GM21381 (cell line): ENCODE measurements around the gene RBM42.

ENCODE experiments used
- ATAC-seq: cut with Tn5 transposase; IDR thresholded peaks from one replicate; pipeline ENCODE4 v1.9.1; 2021; ENCODE audit warnings: mild to moderate bottlenecking, moderate library complexity; ENCODE audit not compliant: unreplicated experiment

RBM42 gene

DNA sequence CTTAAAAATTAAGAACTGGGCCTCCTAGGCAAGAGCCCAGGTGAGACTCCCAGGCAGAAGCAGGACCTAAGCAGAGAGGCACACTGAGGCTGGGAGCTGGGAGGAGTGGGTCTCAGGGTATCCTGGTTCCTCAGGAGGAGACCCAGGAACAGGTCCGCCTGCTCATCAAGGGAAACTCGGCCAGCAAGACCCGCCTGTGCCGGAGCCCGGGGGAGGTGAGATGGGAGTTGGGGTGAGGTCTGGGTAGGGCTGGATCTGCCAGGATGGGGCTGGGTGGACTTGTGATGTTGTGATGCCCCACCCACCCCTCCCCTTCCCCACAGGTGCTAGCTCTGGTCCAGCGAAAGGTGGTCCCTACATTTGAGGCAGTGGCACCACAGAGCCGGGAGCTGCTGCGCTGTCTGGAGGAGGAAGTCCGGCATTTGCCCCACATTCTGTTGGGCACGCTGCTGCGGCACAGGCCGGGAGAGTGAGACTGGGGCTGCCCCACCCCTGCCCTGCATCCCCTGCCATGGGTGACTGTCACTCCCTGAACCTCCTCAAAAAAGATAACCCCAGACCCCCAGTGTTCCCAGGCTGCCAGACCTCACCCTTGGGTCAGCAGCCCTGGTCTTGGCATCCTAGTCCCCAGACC, 9.4 kb upstream of the RBM42 start:
- no peak for ATAC-seq

DNA sequence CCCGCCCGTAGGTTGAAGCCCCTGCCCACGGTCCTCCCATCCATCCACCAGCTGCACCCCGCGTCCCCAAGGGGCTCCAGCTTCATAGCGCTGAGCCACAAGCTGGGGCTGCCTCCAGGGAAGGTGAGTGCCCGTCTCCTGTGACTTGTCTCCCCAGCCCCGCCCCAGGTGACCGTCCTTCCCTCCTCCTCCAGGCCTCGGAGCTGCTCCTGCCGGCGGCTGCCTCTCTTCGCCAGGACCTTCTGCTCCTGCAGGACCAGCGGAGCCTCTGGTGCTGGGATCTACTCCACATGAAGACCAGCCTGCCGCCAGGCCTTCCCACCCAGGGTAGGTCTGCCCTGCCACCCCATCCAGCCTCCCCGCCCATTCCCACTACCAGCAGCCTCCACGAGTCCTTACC, 8.8 kb upstream of the RBM42 start:
- no peak for ATAC-seq

DNA sequence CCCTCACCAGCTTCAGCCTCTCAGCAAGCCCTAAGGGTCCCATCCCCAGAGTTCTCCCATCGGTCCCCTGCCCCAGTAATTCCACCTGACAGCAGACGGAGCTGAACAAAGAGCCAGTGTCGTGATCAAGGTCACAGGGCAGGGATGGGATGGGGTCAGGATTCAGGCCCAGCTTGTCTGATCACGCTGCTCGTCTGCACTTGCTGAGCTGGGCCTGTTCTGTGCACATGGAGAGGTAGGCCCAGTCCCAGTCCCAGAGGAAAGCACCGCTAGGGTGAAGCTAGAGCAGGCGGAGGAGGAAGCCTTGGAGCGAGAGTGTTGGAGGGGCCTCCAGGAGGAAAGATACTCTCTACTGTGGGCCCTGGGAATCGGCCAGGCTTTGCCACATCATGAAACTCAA, 7.1 kb upstream of the RBM42 start:
- ATAC-seq = no peak

DNA sequence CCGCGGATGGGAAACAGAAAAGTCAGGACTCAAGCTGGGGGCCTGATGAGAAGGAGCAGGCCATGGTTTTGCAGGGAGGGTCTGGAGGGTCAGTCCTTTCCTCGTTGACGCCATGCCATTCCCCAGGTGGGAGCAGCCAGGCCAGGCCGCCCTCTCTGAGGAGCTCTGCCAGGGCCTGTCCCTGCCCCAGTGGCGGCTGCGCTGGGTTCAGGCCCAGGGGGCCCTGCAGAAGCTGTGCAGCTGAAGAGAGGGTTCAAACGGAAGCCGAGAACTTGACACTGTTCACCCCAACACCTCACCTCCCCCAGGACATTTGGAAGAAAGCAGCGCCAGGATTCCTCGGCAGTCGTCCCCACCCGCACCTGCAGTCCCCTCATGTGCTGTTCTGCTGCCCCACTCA, 6.1 kb upstream of the RBM42 start:
- no peak for ATAC-seq

DNA sequence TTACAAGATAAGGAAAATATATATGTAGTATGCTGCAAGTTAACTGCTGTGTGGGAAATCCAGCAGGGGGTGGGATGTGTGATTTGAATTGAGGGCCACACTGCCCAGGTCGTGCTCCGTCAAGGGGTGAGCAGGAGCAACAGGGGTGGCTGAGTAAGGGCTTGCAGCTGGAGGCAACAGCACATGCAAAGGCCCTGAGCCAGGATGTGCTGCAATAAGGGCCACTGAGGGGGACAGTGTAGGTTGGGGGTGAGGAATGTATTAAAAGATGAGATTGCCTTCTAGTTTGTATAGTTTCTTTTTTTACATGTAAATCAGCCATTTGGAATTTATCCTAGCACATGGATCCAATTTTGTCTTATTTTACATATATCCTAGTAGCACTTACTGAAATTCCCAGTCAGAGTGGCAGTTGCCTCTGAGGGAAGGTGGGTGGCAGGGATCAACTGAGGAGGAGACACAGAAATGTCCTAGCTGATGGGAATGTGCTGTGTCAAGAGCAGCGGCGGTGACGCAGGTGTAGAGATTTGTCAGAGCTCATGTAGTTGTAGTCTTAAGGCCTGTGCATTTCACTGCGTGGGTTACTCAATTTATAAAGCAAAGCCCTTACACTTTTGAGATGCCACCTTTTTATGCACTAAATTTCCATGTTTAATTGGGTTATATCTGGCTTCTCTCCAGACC, 5.4 kb upstream of the RBM42 start:
- no peak for ATAC-seq

DNA sequence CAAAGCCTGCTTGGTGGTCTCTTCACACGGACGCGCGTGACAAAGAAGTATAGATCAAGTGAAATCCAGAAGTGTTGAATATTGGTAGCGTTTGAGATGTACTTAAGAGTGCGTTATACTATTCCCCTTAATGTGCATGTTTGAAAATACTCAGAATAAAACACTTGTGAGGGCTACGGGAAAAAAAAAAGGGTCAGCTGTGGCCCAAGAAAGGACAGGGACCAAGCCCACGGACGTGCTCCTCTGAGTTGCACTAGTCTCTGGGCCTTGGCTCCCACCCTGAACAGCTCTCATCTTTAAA, 622 bp upstream of the RBM42 start:
- no peak for ATAC-seq

DNA sequence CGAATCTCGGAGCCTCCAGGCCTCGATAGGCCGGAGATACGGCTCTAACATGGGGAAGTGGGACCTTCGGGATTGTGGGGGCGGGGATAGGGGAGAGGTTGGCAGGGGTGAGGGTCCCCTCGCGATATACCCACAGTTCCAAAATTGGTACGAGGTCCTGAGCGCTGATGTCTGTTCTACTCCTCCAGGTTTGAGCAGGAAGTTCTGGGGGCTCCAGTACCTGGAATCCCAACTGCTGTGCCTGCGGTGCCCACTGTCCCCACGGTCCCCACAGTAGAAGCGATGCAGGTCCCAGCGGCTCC, 447 bp downstream of the RBM42 start:
- no peak for ATAC-seq

DNA sequence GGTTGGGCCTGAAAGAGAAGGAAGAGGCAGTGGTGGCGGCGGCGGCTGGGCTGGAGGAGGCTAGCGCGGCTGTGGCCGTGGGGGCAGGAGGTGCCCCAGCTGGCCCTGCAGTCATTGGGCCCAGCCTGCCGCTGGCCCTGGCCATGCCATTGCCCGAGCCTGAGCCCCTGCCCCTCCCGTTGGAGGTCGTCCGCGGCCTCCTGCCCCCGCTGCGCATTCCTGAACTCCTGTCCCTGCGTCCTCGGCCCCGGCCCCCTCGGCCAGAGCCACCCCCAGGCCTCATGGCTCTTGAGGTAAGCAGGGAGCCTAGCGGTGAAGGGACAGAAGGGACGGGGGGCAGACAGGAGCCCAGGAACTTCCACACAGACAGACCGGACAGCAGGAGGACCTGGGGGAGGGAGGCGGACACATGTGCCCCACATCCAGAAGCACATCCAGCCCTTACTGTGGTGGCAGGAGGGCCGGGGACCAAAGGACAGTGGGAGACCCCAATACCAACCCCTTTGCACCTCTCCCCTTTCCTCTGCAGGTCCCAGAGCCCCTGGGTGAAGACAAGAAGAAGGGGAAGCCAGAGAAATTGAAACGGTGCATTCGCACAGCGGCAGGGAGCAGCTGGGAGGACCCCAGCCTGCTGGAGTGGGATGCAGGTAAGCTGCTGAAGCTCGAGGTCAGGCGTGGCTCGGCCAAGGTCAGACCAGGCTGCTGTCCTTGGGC, 5.0 kb downstream of the RBM42 start:
- ATAC-seq = no peak

DNA sequence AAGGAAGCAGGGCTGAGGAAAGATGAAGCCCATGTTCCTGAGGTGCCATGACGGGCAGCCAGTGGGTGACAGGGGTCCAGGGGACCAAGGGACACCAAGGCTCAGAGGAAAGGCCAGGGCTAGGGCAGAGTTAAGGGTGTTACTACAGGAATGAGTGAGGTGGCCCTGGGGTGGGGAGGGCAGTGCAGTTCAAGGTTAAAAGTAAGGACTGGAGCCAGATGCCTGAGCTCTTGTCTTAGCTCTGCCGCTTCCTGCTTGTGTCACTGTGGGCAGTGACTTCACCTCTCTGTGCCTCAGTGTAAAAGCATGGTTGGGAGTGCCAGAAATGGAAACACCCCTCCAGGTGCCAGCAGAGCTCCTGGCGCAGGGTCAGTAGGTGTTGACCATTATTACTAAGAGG, 7.8 kb downstream of the RBM42 start:
- no peak for ATAC-seq

DNA sequence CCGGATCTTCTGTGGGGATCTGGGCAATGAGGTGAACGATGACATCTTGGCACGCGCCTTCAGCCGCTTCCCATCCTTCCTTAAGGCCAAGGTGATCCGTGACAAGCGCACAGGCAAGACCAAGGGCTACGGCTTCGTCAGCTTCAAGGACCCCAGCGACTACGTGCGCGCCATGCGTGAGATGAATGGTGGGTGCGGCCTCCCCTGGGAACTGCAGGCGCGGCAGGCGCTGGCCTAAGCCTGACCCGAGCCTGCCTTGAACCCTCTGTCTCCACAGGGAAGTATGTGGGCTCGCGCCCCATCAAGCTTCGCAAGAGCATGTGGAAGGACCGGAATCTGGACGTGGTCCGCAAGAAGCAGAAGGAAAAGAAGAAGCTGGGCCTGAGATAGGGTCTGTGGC, 8.3 kb downstream of the RBM42 start:
- ATAC-seq = no peak

DNA sequence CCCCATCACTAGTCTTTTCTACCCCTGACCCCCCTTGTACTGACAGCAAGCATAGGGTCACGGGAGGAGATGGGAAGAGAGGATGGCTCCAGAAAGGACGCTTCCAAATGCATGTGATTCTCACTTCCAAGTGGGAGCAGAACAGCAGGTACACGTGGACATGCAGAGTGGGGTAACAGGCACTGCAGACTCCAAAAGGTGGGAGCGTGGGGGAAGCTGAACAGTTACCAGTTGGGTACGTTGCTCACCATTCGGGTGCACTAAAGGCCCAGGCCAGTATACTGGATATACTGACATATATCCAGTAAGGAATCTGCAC, 10.4 kb downstream of the RBM42 start:
- ATAC-seq = no peak

DNA sequence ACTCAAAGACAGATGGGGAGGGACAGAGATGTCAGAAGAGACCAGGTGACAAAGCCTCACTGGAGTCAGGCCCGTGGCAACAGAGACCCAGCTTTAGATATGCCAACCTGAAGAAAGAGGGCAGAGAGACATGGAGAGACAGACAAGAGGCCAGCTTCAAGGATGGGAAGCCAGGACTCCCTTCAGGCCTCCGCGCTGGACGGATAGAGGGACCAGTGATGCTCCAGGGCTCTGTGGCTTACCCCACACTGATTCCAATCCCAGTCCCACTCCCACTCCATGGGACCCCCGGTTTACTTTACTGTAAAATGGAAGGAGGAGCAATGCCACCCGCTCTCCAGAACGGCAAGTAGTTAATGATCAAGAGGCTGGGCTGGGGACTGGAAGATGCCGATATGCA, 11.0 kb downstream of the RBM42 start:
- ATAC-seq = no peak

DNA sequence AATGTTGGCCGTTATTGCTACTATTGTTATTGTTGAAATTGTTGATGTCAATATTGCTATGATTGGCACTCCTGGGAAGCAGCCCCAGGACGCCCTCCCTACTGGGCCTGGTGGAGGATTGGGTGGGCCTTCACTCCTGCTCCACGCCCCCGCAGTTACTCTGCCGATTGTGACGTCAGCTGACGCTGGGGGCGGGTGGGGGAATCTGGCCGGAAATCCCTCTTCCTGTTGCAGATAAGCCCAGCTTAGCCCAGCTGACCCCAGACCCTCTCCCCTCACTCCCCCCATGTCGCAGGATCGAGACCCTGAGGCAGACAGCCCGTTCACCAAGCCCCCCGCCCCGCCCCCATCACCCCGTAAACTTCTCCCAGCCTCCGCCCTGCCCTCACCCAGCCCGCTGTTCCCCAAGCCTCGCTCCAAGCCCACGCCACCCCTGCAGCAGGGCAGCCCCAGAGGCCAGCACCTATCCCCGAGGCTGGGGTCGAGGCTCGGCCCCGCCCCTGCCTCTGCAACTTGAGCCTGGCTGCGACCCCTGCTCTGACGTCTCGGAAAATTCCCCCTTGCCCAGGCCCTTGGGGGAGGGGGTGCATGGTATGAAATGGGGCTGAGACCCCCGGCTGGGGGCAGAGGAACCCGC, 12.8 kb downstream of the RBM42 start, which contains the start of gene ETV2:
Gene ETV2, plus strand, starts transcription at position 231 of the 637 bp plus-strand sequence. CDS start 716 bp downstream, outside the sequence.
- no peak for ATAC-seq

DNA sequence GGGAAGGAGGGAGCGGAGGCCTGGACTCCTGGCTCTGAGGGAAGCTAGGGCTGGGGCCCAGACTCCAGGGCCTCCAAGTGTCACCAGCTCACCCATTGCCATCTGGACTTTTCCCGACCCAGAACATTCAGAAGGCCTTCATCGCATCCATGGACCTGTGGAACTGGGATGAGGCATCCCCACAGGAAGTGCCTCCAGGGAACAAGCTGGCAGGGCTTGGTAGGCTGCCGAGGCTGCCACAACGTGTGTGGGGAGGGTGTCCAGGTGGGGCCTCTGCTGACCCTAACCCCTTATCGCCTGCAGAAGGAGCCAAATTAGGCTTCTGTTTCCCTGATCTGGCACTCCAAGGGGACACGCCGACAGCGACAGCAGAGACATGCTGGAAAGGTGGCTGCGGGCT, 13.5 kb downstream of the RBM42 start:
- ATAC-seq = no peak

DNA sequence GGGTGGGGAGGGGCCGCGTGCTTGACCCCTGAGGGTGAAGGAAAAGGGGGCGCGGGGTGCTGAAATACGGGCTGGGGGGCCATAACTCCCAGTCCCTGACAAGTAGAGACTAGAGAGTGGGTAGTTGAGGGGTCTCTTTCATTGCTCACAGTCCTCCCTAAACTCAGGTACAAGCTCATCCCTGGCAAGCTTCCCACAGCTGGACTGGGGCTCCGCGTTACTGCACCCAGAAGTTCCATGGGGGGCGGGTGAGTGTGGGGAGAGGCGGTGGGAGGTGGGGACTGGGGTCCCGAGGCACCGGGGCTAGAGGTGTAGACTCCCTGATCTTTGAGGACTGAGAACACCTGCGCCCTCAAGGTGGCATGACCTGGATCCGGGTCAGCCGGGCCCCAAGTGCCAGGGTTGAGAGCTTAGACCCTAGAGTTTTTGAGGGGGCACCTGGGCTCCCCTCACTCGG, 14.0 kb downstream of the RBM42 start:
- ATAC-seq = no peak

DNA sequence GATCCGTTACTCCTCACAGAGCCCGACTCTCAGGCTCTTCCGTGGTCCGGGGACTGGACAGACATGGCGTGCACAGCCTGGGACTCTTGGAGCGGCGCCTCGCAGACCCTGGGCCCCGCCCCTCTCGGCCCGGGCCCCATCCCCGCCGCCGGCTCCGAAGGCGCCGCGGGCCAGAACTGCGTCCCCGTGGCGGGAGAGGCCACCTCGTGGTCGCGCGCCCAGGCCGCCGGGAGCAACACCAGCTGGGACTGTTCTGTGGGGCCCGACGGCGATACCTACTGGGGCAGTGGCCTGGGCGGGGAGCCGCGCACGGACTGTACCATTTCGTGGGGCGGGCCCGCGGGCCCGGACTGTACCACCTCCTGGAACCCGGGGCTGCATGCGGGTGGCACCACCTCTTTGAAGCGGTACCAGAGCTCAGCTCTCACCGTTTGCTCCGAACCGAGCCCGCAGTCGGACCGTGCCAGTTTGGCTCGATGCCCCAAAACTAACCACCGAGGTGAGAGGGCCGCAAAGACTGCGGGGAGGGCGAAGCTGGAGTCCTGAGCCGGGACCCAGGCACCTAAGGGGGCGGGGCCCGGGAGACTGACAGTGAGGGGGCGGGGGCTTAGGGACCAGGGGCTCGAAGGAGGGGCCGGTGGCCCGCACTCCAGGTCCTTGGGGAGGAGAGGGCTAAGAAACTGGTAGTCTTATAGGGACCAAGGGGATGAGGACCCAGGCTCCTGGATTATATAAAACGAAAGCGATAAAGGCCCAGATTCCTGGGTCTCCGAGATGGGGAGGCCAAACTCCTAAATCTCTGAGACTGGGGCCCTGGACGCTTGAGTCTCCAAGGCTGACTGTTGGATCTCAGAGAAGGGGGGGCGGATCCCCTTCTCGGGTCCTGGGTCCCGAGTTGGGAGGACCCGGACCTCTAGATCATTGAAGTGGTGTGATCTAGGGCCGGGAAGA, 14.7 kb downstream of the RBM42 start:
- ATAC-seq = peak; percentile 43

DNA sequence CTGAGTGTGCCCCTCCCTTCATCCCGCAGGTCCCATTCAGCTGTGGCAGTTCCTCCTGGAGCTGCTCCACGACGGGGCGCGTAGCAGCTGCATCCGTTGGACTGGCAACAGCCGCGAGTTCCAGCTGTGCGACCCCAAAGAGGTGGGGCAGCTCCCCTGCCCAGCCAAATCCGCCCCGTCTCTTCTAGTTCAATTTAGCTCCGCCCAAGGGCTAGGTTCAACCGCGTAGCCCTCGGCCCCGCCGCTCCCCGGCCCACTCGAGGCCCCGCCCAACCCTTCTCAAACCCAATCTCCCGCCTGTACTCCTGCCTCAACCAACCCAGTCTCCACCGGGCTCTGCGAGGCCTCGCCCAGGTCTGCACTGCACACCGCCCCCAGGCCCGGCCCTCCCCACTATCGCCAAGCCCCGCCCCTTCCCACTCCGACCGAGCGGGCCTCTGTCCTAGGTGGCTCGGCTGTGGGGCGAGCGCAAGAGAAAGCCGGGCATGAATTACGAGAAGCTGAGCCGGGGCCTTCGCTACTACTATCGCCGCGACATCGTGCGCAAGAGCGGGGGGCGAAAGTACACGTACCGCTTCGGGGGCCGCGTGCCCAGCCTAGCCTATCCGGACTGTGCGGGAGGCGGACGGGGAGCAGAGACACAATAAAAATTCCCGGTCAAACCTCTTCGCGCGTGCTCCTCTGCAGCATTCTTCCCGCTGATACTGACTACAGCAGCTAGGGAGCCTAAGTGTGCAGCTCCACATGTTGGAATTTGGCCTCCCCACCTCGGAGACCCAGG, 15.6 kb downstream of the RBM42 start:
- peak; percentile 66 for ATAC-seq

DNA sequence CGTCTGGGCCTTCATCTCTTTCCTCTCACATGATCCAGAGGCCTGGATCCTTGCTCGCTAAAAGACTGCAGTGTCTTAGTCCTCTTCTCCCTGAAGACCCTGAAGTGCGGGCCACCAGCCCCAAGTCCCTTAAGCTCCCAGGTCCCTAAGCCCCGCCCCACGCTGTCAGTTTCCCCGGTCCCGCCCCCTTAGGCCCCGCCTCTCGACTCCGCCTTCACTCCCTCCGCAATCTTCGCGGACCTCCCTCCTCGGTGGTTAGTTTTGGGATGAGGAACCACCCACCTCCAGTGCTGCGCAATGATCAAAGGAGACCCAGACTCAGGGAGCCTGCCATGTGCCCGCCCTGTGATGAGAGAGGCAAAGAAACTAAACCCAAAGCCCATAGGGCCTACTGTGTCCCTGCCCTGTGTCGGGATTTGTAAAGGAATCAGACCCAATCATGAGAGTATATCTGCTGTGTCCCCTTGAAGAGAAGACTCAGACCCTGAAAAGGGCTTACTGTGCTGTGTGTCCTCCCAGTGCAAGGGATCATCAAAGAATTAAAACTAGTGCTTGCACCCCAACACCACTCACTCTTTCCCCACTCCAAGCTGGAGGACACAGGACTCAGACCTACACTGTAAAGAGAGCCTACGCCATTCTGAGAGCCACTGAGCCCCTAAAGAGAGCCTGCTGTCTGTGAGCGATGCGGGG, 16.3 kb downstream of the RBM42 start:
- ATAC-seq = no peak

DNA sequence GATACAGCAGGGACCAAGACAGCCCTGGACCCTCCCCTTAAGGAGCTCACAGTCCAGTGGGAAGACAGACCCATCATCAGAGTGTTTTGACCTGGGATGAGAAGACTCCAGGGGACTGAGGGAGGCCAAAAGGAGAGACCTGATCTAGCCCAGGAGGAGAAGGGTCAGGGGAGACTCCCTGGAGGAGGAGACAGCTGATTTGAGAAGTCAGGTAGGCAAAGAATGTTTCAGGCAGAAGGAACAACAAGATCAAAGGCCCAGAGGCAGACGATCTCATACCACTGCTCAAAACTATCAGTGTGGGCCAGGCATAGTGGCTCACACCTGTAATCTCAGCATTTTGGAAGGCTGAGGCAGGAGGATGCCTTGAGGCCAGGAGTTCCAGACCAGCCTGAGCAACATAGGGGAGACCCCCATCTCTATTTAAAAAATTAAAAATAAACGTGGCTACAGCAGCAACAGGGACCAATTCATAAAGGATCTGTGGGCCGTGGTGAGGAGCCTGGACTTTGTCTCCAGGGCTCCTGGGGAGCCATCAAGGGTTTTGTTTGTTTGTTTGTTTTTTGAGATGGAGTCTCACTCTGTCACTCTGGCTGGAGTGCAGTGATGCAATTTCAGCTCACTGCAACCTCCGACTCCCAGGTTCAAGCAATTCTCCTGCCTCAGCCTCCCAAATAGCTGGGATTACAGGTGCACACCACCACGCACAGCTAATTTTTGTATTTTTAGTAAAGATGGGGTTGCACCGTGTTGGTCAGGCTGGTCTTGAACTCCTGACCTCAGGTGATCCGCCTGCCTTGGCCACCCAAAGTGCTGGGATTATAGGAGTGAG, 17.1 kb downstream of the RBM42 start:
- no peak for ATAC-seq
